ENCODE results near the gene CYB5D1. TPM values are rescaled to one million over a fixed set of nuclear protein-coding genes. Genes with fewer than 3 reads are reported as not detected.
A peak's percentile ranks its signal among the peaks of the same experiment; 100 is the strongest.

CYB5D1 gene
- total and polyA plus RNA-seq, 2 donors (not counting 1 experiment from before 2014, with no cell fraction given): 6.8 to 6.9 TPM

DNA sequence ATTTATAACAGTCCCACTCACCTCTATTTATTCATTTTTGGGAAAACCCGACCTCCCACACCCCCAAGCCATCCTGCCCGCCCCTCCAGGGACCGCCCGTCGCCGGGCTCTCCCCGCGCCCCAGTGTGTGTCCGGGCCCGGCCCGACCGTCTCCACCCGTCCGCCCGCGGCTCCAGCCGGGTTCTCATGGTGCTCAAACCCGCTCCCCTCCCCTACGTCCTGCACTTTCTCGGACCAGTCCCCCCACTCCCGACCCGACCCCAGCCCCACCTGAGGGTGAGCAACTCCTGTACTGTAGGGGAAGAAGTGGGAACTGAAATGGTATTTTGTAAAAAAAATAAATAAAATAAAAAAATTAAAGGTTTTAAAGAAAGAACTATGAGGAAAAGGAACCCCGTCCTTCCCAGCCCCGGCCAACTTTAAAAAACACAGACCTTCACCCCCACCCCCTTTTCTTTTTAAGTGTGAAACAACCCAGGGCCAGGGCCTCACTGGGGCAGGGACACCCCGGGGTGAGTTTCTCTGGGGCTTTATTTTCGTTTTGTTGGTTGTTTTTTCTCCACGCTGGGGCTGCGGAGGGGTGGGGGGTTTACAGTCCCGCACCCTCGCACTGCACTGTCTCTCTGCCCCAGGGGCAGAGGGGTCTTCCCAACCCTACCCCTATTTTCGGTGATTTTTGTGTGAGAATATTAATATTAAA lies 3.6 kb upstream of the CYB5D1 start:
- DNase-seq (ENCODE audit: low read depth in 2 of 2): no peak
- Histone ChIP-seq H3K27me3 (ENCODE audit: control insufficient read depth, insufficient read depth, low read length) (no peaks in the 10 kb centered on the region), H3K4me3 (replicated peaks in 1 of 4; ENCODE audit: control extremely low read depth in 1 of 4, insufficient read depth in 1 of 4, low read depth in 3 of 4, low read length in 4 of 4) (no peak overlapping the region), H2AFZ (ENCODE audit: low read length) (no peak overlapping the region), H3K9ac (ENCODE audit: insufficient read depth, low read length) (no peak overlapping the region), H3K4me2 (ENCODE audit: extremely low read depth, insufficient read depth, low read length) (no peak overlapping the region), H3K4me1 (ENCODE audit: control insufficient read depth, extremely low read depth, insufficient read depth, low read length) (peaks cover 21% of the 10 kb centered on the region), H3K27ac (ENCODE audit: insufficient read depth, low read length) (no peak overlapping the region), H3K9me3 (ENCODE audit: control insufficient read depth, insufficient read depth, low read depth, low read length) (no peaks in the 10 kb centered on the region), H3K79me2 (ENCODE audit: control insufficient read depth, insufficient read depth, low read length) (peaks cover 13% of the 10 kb centered on the region), H3K36me3 (ENCODE audit: control insufficient read depth, insufficient read depth, low read length) (peaks cover 36% of the 10 kb centered on the region), H4K20me1 (ENCODE audit: control insufficient read depth, extremely low read depth, insufficient read depth, low read length) (no peaks in the 10 kb centered on the region)
- TF ChIP-seq, protein P1, sequence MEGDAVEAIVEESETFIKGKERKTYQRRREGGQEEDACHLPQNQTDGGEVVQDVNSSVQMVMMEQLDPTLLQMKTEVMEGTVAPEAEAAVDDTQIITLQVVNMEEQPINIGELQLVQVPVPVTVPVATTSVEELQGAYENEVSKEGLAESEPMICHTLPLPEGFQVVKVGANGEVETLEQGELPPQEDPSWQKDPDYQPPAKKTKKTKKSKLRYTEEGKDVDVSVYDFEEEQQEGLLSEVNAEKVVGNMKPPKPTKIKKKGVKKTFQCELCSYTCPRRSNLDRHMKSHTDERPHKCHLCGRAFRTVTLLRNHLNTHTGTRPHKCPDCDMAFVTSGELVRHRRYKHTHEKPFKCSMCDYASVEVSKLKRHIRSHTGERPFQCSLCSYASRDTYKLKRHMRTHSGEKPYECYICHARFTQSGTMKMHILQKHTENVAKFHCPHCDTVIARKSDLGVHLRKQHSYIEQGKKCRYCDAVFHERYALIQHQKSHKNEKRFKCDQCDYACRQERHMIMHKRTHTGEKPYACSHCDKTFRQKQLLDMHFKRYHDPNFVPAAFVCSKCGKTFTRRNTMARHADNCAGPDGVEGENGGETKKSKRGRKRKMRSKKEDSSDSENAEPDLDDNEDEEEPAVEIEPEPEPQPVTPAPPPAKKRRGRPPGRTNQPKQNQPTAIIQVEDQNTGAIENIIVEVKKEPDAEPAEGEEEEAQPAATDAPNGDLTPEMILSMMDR (conservative IDR thresholded peaks at IDR 0.05 in 1 of 2, IDR thresholded peaks at IDR 0.05 in 1 of 2; ENCODE audit: low read depth in 1 of 2, low read length in 2 of 2): no peak
- no peak for TF ChIP-seq EZH2 (IDR thresholded peaks at IDR 0.05; ENCODE audit: low read length, missing control alignments)

GRCh38 chr17:7854851-7855659 lies 2.7 kb upstream of the CYB5D1 start, which contains the start of gene TMEM88:
TSS of gene TMEM88 (plus strand) at chr17:7855066. CDS start at chr17:7855075, 9 bp downstream.
- no peaks in the 10 kb centered on the region for H3K9me3 ChIP-seq (ENCODE audit: control insufficient read depth, insufficient read depth, low read depth, low read length)
- TF ChIP-seq, protein P1 (conservative IDR thresholded peaks at IDR 0.05 in 1 of 2, IDR thresholded peaks at IDR 0.05 in 1 of 2; ENCODE audit: low read depth in 1 of 2, low read length in 2 of 2): no peak
- no peak for TF ChIP-seq EZH2 (IDR thresholded peaks at IDR 0.05; ENCODE audit: low read length, missing control alignments)
- H3K27me3 ChIP-seq (ENCODE audit: control insufficient read depth, insufficient read depth, low read length): no peaks in the 10 kb centered on the region
- H4K20me1 ChIP-seq (ENCODE audit: control insufficient read depth, extremely low read depth, insufficient read depth, low read length): no peaks in the 10 kb centered on the region
- no peak for DNase-seq (ENCODE audit: low read depth in 2 of 2)
- no peak within 1 kb of the TSS for H2AFZ ChIP-seq (ENCODE audit: low read length)
- H3K27ac ChIP-seq (ENCODE audit: insufficient read depth, low read length): peak within 1 kb of the TSS; percentile 92
- H3K4me3 ChIP-seq (replicated peaks in 1 of 4; ENCODE audit: control extremely low read depth in 1 of 4, insufficient read depth in 1 of 4, low read depth in 3 of 4, low read length in 4 of 4): peak within 1 kb of the TSS in 1 of 4 experiments; percentile 91
- peak within 1 kb of the TSS; percentile 84 for H3K4me2 ChIP-seq (ENCODE audit: extremely low read depth, insufficient read depth, low read length)
- peaks cover 21% of the 10 kb centered on the region for H3K4me1 ChIP-seq (ENCODE audit: control insufficient read depth, extremely low read depth, insufficient read depth, low read length)
- H3K79me2 ChIP-seq (ENCODE audit: control insufficient read depth, insufficient read depth, low read length): peaks cover 14% of the 10 kb centered on the region
- H3K36me3 ChIP-seq (ENCODE audit: control insufficient read depth, insufficient read depth, low read length): peaks cover 33% of the 10 kb centered on the region
- no peak within 1 kb of the TSS for H3K9ac ChIP-seq (ENCODE audit: insufficient read depth, low read length)

DNA sequence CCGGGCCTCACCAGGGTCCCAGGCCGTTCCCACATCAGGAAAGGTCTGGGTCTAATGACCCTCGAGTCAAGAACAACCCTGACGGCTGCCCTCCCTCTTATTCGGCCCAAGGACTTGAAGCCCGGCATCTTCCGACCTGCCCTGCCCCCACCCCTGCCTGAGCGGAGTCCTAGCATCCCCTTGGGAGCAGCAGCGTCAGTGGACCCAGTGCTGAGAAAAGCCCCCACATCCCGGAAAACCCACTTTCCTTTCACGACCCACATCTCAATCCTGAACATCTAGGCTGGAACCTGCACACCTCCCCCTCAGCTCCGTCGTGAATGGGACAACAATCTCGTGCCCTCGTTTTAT lies 2.2 kb upstream of the CYB5D1 start:
- Histone ChIP-seq H2AFZ (ENCODE audit: low read length) (no peak overlapping the region), H3K4me1 (ENCODE audit: control insufficient read depth, extremely low read depth, insufficient read depth, low read length) (peaks cover 21% of the 10 kb centered on the region), H3K27me3 (ENCODE audit: control insufficient read depth, insufficient read depth, low read length) (no peaks in the 10 kb centered on the region), H3K27ac (ENCODE audit: insufficient read depth, low read length) (peak overlapping the region; percentile 92), H3K79me2 (ENCODE audit: control insufficient read depth, insufficient read depth, low read length) (peaks cover 14% of the 10 kb centered on the region), H3K4me3 (replicated peaks in 1 of 4; ENCODE audit: control extremely low read depth in 1 of 4, insufficient read depth in 1 of 4, low read depth in 3 of 4, low read length in 4 of 4) (peak overlapping the region in 1 of 4 experiments; percentile 91), H3K9ac (ENCODE audit: insufficient read depth, low read length) (no peak overlapping the region), H3K36me3 (ENCODE audit: control insufficient read depth, insufficient read depth, low read length) (peaks cover 32% of the 10 kb centered on the region), H3K9me3 (ENCODE audit: control insufficient read depth, insufficient read depth, low read depth, low read length) (no peaks in the 10 kb centered on the region), H4K20me1 (ENCODE audit: control insufficient read depth, extremely low read depth, insufficient read depth, low read length) (no peaks in the 10 kb centered on the region), H3K4me2 (ENCODE audit: extremely low read depth, insufficient read depth, low read length) (peak overlapping the region; percentile 84)
- no peak for DNase-seq (ENCODE audit: low read depth in 2 of 2)
- no peak for TF ChIP-seq EZH2 (IDR thresholded peaks at IDR 0.05; ENCODE audit: low read length, missing control alignments)
- TF ChIP-seq, protein P1 (conservative IDR thresholded peaks at IDR 0.05 in 1 of 2, IDR thresholded peaks at IDR 0.05 in 1 of 2; ENCODE audit: low read depth in 1 of 2, low read length in 2 of 2): no peak

All from fibroblast of lung (primary cell).